SK-MEL-5 (cell line): ENCODE results near the gene SPOCK2. TPM values are rescaled to one million over a fixed set of nuclear protein-coding genes. Genes with fewer than 3 reads are reported as not detected.

Experiments used
- DNase-seq: peaks from one replicate; pipeline ENCODE4 v3.0.0-alpha.2; 2016; ENCODE audit warnings: low read depth, low spot score
- in situ Hi-C: cut with HindIII; loops from 2 replicates; pipeline ENCODE4 v1.10.0; 2016; ENCODE audit warnings: low sequenced_read_pairs, high pct_unique_total_duplicates, low pct_unique_long_range_greater_than_20kb
- total RNA-seq: library from RNA; depleted of rRNA; stranded (reverse); fragments of >200 nt; shearing (Covaris generic); gene quantifications from 2 replicates; pipeline ENCODE4 v1.2.3, GENCODE V29; 2014

Gene SPOCK2
- total RNA-seq, 1 experiment from 2014 or later = 0.24 TPM

GRCh38 chr10:72031706-72032105 lies 56.6 kb downstream of the SPOCK2 start:
- DNase-seq = no peak
- in situ Hi-C loops = no loop called here

GRCh38 chr10:72030762-72031543 lies 57.4 kb downstream of the SPOCK2 start:
- DNase-seq = no peak
- in situ Hi-C loops = no loop called here

- in situ Hi-C loops = no loop called here
- DNase-seq = no peak
Measured at GRCh38 chr10:72029414-72029813, 58.9 kb downstream of the SPOCK2 start.

- DNase-seq = no peak
- in situ Hi-C loops = no loop called here
Measured at GRCh38 chr10:72027498-72027897, 60.9 kb downstream of the SPOCK2 start.

GRCh38 chr10:72026278-72027111 lies 61.9 kb downstream of the SPOCK2 start:
- no peak for DNase-seq
- in situ Hi-C loops = no loop called here

- no peak for DNase-seq
- in situ Hi-C loops = no loop called here
Measured at GRCh38 chr10:72025832-72026231, 62.5 kb downstream of the SPOCK2 start.

GRCh38 chr10:72025400-72025799 lies 63.0 kb downstream of the SPOCK2 start:
- DNase-seq = no peak
- in situ Hi-C loops = no loop called here

- in situ Hi-C loops = no loop called here
Measured at GRCh38 chr10:72024596-72024995, 63.8 kb downstream of the SPOCK2 start.

GRCh38 chr10:72022228-72022627 lies 66.1 kb downstream of the SPOCK2 start:
- in situ Hi-C loops = no loop called here
- DNase-seq = no peak

More at GRCh38 chr10:72024596-72024995, 63.8 kb downstream of the SPOCK2 start:
- DNase-seq = no peak

- DNase-seq = no peak
- in situ Hi-C loops = no loop called here
Measured at GRCh38 chr10:72020914-72021809, 67.2 kb downstream of the SPOCK2 start.

- no peak for DNase-seq
- in situ Hi-C loops = no loop called here
Measured at GRCh38 chr10:72019085-72019876, 69.1 kb downstream of the SPOCK2 start.

GRCh38 chr10:72016608-72017300 lies 71.6 kb downstream of the SPOCK2 start:
- DNase-seq = no peak
- in situ Hi-C loops = no loop called here

GRCh38 chr10:72015841-72016240 lies 72.5 kb downstream of the SPOCK2 start:
- no peak for DNase-seq
- in situ Hi-C loops = no loop called here

- in situ Hi-C loops = no loop called here
- no peak for DNase-seq
Measured at GRCh38 chr10:72014785-72015480, 73.4 kb downstream of the SPOCK2 start.

- no peak for DNase-seq
- in situ Hi-C loops = no loop called here
Measured at GRCh38 chr10:72014197-72014596, 74.2 kb downstream of the SPOCK2 start.
